ENCODE results near the gene WBP1L.
"Not testable (repeated sequence)": the region's sequence is repeated elsewhere in the genome, so short reads cannot be mapped to it uniquely, and the experiment has no call there.

DNA sequence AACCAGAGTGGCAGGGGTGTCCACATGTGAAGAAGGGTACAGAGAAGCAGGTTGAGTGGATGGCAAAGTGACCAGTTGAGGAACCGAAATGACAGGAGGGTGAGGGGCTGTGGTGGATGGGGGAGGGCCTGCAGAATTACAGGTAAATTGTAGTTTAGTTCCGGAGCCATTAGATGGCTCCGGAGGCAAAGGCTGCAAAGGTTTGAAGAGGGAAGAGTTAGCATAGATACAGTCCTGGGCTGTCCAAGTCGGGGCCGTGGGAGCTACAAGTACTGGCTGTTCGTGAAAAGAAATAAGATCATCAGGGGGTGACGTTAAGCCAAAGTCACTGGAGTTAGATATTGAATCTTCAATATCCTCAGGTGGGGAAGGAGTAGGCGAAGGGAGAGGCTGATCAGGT is 99.4 kb downstream of the WBP1L start:
- not testable (repeated sequence) for TF ChIP-seq NANOG (IDR thresholded peaks at IDR 0.05; ENCODE audit: borderline replicate concordance); POLR2AphosphoS5 (IDR thresholded peaks at IDR 0.05; ENCODE audit: low read depth); EZH2phosphoT487 (IDR thresholded peaks at IDR 0.05; ENCODE audit: unreplicated experiment); EZH2 (IDR thresholded peaks at IDR 0.05; ENCODE audit: low read depth, unreplicated experiment); CREB1 (CRISPR knock-in tag; IDR thresholded peaks at IDR 0.05; ENCODE audit: low read depth); ZNF114 (CRISPR knock-in tag; IDR thresholded peaks at IDR 0.05); STAT1 (IDR thresholded peaks at IDR 0.05; ENCODE audit: unreplicated experiment); ZNF331 (CRISPR knock-in tag; IDR thresholded peaks at IDR 0.05; ENCODE audit: low read depth); JUNB (IDR thresholded peaks at IDR 0.05; ENCODE audit: unreplicated experiment)
- TF ChIP-seq, protein P1, sequence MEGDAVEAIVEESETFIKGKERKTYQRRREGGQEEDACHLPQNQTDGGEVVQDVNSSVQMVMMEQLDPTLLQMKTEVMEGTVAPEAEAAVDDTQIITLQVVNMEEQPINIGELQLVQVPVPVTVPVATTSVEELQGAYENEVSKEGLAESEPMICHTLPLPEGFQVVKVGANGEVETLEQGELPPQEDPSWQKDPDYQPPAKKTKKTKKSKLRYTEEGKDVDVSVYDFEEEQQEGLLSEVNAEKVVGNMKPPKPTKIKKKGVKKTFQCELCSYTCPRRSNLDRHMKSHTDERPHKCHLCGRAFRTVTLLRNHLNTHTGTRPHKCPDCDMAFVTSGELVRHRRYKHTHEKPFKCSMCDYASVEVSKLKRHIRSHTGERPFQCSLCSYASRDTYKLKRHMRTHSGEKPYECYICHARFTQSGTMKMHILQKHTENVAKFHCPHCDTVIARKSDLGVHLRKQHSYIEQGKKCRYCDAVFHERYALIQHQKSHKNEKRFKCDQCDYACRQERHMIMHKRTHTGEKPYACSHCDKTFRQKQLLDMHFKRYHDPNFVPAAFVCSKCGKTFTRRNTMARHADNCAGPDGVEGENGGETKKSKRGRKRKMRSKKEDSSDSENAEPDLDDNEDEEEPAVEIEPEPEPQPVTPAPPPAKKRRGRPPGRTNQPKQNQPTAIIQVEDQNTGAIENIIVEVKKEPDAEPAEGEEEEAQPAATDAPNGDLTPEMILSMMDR (conservative IDR thresholded peaks at IDR 0.05; ENCODE audit: low read depth in 2 of 2): peak; percentile 42 to 66
- TF ChIP-seq, protein P2, sequence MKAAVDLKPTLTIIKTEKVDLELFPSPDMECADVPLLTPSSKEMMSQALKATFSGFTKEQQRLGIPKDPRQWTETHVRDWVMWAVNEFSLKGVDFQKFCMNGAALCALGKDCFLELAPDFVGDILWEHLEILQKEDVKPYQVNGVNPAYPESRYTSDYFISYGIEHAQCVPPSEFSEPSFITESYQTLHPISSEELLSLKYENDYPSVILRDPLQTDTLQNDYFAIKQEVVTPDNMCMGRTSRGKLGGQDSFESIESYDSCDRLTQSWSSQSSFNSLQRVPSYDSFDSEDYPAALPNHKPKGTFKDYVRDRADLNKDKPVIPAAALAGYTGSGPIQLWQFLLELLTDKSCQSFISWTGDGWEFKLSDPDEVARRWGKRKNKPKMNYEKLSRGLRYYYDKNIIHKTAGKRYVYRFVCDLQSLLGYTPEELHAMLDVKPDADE (IDR thresholded peaks at IDR 0.05): not testable (repeated sequence)
- TF ChIP-seq, protein P3, sequence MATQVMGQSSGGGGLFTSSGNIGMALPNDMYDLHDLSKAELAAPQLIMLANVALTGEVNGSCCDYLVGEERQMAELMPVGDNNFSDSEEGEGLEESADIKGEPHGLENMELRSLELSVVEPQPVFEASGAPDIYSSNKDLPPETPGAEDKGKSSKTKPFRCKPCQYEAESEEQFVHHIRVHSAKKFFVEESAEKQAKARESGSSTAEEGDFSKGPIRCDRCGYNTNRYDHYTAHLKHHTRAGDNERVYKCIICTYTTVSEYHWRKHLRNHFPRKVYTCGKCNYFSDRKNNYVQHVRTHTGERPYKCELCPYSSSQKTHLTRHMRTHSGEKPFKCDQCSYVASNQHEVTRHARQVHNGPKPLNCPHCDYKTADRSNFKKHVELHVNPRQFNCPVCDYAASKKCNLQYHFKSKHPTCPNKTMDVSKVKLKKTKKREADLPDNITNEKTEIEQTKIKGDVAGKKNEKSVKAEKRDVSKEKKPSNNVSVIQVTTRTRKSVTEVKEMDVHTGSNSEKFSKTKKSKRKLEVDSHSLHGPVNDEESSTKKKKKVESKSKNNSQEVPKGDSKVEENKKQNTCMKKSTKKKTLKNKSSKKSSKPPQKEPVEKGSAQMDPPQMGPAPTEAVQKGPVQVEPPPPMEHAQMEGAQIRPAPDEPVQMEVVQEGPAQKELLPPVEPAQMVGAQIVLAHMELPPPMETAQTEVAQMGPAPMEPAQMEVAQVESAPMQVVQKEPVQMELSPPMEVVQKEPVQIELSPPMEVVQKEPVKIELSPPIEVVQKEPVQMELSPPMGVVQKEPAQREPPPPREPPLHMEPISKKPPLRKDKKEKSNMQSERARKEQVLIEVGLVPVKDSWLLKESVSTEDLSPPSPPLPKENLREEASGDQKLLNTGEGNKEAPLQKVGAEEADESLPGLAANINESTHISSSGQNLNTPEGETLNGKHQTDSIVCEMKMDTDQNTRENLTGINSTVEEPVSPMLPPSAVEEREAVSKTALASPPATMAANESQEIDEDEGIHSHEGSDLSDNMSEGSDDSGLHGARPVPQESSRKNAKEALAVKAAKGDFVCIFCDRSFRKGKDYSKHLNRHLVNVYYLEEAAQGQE (IDR thresholded peaks at IDR 0.05; ENCODE audit: unreplicated experiment): not testable (repeated sequence)
